HG03378 (cell line): ENCODE measurements around the gene SLC39A3.

Experiments used
- ATAC-seq: cut with Tn5 transposase; IDR thresholded peaks from one replicate; pipeline ENCODE4 v1.9.1; 2021; ENCODE audit warnings: mild to moderate bottlenecking, moderate library complexity; ENCODE audit not compliant: unreplicated experiment

The SLC39A3 gene

DNA sequence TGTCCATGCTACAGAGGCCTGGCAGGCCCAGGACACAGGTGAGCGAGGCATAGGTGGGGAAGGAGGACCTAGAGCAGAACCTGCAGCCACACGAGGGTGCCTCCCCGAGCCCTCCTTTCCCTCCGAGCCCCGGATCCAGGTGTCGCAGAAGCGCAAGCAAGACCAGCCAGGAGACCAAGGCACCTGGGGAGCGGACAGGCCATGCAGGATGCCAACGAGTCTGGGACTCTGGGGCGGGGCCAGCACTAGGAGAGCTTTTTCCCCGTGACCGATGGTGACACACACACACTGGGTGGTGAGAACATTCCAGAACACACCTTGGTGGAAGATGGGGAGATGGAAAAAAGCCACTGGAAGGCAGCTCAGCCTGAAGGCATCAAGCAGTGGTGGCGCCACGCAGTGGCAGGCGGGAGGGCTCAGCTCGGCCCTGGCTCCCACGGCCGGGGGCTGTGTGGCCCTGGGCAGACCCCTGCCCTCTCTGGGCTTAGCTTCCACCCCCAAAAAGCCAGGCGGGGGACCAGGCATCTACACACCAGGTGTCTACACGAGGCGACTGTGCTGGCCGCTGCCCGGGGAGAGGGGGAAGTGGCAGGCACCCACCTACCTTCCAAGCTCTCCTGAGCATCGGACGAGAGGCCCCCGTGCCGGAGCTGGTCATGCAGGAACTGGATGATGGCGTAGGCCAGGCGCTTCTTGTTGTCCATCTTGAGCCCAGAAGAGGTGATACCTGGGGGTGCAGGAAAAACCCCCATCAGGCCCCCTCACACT, 28.7 kb upstream of the SLC39A3 start:
- ATAC-seq = no peak

DNA sequence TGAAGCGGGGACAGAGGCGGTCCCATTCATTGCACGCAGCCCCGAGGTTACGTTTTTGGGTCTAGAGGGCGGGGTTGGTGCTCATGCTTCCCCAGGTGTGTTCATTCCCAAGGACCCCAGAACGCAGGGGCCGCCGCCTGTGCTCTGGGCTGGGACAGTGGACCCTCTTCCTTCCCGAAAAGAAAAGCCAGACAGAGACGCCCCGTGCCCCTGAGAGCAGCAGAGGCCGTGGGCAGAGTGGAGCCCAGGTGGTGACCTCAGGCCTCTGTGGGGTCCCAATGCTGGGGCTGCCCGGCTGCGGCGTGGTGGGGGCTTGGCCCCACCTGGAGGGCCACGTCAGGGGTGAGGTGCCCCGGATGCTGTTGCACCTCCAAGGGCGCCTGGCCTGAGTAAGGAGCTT, 27.9 kb upstream of the SLC39A3 start:
- no peak for ATAC-seq

DNA sequence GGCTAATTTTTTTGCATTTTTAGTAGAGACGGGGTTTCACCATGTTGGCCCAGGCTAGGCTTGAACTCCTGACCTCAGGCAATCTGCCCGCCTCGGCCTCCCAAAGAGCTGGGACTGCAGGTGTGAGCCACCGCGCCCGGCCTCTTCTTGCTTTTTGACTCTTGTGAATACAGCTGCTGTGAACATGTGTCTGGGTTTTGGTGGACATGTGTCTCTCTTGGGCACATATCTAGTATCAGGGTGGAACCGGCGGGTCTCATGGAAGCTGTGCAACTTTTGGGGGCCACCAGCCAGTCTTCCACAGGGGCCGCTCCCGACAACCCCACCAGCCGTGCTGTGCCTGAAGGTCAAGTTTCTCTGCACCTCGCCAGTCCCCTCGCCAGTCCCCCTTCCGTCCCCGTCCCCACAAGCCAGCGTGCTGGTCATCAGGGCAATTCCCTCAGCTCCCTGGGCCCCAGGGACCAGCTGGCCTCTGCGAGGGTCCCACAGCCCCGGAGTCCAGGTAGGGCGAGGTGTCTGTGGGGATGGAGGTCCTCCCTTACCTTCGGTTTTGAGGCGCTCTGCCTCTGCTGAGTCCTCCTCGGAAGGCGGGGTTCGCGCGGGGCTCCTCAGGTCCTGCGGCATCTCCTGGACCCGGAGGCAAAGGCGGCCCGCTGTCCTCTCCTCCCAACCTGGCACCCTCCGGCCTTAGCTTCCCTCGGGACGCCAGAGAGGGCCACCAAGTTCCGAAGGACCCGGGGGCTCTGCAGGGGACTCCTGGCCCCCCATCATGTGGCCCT, 27.0 kb upstream of the SLC39A3 start:
- ATAC-seq = no peak

DNA sequence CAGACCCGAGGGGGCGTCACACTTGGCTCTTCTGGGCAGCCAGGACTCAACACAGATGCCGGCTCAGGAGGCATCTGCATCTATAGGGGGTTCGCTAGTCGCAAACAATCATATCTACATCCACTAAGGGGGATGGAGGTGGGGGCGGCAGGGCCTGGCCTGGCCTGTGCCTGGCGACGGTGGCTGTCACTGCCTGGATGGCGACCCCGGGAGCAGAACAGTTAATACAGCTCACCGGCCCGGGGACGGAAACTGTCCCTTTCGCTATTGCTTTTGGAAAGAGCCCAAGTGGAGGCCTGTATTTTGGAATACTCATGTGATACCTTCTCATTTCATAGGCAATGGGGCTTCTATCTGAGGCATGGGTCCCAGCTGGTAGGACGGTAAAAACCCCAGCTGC, 25.6 kb upstream of the SLC39A3 start:
- no peak for ATAC-seq

DNA sequence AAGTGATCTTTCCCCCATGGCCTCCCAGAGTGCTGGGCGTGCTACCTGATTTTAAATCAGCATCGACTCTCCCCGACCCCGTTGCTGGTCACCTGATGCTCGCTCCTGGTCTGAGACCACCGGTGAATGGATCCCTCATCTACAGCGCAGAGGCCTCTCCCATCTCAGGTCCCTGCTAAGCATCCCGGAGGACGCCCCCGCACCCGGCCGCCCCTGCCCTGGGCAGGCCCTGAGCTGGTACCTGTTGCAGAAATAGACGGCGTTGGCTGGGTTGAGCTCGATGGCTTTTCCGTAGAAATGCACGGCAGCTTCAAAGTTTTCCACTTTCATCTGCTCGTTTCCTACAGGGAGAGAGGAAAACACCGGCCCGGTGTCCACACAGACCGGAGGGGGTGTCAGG, 25.1 kb upstream of the SLC39A3 start:
- ATAC-seq = no peak

GRCh38 chr19:2763687-2764086, 23.9 kb upstream of the SLC39A3 start:
- no peak for ATAC-seq

DNA sequence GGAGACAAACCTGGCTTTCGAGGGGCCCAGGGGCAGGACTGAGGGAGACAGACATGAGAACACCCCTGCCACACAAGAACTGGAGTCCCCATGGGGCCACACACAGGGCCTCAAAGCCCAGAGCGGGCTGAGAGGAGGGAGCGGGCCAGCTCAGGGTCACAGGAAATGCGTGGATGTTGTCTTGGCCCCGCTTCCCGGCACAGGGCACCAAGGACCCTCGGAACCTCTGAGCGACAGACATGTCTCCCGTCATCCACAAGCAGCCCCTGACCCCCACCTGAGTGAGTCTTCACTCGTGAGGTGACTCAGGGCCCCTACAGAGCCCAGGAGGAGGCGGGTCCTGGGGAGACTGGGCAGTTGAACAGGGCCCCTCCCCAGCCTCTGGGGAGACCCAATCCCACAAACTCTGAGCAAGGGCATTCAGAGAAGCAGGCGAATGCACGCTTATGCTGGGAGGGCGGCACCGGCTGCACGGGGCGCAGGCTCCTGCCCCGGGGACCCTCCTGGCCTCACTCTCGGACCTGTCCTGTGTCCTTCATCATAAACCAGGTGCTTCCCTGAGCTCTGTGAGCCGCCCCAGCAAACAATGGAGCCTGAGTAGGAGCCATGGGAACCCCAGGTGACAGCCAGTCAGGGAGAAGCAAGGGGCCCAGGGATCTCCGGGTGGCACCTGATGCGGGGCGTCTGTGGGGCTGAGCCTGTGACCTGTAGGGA, 23.1 kb upstream of the SLC39A3 start:
- ATAC-seq = no peak

DNA sequence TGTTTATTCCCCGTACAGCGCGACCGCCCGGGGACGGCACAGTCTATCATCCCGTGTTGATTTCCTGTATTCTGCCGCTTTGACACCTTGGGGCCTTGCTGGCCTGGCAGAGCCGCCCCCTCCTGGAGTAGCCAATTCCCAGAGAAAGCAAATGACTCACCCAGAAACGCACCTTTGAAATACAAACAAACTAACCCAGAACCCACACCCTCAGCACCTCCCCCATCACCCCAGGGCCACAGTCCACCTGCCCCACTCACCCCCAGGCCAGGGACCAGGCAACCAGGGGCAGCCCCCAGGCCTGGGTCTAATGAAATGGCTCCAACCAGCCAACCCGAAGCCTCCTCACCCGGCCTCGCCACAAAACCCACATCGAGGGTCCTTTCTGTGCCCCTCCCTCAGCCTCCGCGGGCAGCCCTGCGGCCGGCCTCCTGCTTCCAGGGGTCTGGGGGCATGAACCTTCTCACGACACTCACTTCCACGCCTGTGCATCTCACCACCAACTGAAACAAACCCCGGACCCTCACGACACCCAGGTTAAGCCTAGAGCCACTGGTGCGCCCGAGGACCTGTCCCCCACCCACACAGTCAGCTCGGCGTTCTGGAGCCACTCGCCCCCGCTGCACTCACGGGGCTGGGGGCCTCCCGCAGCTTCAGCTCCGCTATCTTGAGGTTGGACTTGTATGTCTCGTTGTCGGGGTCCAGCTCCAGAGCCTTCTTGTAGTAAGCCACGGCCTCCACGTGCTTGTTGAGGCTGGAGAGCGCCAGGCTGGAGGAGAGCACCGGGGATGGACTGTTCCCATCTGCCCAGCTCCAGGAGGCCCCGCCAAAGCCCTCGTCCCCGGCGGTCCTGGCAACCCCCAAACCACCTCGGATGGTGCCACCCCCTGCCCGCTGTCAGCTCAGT, 22.3 kb upstream of the SLC39A3 start:
- ATAC-seq = no peak

DNA sequence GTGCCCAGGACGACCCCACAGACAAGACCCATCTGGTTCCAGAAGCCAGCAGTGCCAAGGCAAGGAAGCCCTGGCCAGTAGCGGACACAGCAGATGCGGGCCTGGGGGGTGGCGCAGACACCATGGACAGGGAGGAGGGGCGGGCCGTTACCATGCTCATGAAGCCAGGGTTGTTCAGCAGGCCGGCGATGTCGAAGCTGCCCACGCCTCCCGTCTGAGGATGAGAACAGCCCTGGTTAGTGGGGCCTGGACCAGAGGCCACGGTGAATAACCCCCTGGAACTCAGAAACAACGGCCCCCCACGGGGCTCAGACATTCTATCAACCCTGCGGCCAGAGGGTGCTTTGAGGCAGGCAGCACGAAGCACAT, 21.5 kb upstream of the SLC39A3 start:
- ATAC-seq = no peak

- ATAC-seq = no peak
These were observed 20.1 kb upstream of the SLC39A3 start for GRCh38 chr19:2759965-2760364.

DNA sequence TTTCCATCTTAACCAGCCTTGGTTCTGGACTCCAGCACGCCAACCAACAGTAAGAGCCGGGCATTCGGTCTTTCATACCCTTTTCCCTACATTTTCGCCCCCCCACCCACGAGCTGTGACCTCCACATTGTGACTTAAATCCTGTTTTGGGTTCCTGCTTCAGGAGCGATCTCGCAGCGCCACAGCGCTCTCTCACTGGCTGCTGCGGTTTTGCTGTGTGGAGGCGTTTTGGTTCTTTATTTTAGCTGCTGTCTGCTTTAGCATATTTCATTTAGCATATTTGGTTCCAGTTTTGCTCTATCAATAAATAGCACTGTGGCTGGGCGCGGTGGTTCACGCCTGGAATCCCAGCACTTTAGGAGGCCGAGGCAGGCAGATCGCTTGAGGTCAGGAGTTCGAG, 19.5 kb upstream of the SLC39A3 start:
- ATAC-seq = no peak

GRCh38 chr19:2758601-2759313, 18.9 kb upstream of the SLC39A3 start:
- ATAC-seq = no peak

- ATAC-seq = no peak
These were observed 17.4 kb upstream of the SLC39A3 start for GRCh38 chr19:2756921-2757881.

DNA sequence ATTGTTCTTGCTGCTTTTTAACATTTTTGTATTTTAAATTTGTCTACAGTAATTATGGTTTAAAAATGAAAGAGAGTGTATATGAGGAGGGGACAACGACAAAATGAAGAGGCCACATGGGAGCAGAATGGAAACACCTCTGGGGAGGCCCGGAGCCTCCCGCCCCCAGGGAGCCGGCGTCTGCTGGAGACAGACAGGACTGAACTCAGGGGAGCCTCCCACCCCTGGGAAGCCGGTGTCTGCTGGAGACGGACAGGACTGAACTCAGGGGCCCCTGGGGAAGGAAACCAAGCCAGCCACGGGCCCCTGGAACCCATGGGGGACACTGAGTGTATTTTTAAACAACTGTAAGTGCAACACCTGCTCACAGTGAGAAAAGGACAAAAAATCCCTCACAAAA, 16.7 kb upstream of the SLC39A3 start:
- no peak for ATAC-seq

DNA sequence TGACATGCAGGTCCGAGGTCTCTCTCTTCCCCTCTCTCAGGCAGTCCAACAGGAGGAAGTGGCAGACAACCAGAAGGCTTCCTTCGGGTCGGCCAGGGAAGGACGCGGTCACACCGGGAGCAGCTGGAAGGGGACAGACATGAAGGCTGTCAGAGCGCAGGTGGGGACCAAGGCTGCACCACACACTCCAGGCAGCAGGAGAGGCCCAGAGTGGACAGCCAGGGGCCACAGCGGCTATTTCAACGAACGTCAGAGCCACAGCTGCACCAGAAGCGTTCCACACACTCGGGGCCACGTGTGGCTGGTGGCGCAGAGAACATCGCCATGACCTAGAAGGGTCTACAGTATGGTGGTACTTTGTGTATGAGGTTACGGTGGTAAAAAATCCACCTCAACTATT, 16.0 kb upstream of the SLC39A3 start:
- no peak for ATAC-seq

DNA sequence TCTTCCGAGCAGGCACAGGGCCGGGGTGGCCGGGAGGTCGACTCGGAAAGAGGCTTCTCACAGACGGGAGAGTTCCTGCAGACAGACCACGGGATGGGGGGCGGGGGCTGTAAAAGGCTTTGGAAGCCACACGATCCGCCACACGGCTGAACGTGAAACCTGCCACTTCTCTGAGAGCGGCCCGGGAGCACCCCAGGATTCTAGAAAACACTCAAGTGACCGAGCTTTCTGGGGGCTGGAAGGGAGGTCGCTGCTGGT, 15.6 kb upstream of the SLC39A3 start:
- no peak for ATAC-seq

DNA sequence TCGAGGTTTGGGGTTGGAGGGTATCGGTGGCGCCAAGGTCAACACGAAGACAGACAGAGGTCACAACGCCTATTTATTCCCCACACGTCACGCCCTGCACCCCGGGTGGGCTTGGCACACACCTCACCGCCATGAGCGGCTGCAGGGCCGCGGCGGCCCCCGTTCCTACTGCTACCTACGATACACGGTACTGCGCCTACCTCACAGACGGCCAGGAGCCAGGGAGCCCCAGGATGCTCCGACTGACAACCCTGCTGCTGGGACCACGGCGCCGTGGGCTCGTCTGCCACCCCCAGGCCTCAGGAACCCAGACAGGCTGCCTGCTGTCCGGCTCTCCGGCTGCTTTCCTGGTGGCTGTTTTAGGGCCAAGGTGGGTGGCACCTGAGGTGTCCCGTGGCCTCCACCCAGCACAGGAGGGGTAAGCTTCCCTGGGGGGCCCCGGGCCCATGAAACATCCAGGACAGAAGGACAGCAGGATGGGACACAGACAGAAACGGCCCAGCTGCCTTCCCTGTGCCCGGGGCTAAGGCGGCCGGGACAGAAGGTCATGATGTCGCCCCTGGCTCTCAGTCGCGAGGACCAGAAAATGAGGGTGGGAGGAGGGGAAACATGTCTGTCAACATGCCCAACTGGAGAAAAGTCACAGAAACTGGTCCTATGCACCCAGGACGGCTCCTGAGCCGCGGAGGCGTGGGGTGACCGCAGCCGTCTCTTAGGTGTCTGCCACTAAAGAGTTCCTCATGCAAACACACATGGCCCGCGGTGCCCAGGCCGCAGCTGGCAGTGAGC, 15.0 kb upstream of the SLC39A3 start:
- ATAC-seq = no peak

DNA sequence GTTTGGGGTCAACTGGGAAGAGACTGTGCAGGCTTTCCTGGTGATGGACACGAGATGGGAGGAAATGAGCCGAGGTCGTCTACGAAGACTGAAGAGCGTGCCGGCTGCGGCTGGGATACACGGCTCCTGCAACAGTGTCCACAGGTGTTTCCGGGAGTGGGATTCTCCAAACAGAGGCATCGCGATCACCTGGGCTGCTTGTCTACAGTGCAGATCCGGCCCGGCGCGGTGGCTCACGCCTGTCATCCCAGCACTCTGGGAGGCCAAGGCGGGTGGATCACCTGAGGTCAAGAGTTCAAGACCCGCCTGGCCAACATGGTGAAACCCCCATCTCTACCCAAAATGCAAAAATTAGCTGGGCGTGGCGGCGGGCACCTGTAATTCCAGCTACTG, 11.6 kb upstream of the SLC39A3 start:
- ATAC-seq = no peak
